Measurements from ENCODE around the gene ABHD16A.

GRCh38 chr6:31707701-31708100, 4.6 kb upstream of the ABHD16A start:
- TF ChIP-seq, protein P1, sequence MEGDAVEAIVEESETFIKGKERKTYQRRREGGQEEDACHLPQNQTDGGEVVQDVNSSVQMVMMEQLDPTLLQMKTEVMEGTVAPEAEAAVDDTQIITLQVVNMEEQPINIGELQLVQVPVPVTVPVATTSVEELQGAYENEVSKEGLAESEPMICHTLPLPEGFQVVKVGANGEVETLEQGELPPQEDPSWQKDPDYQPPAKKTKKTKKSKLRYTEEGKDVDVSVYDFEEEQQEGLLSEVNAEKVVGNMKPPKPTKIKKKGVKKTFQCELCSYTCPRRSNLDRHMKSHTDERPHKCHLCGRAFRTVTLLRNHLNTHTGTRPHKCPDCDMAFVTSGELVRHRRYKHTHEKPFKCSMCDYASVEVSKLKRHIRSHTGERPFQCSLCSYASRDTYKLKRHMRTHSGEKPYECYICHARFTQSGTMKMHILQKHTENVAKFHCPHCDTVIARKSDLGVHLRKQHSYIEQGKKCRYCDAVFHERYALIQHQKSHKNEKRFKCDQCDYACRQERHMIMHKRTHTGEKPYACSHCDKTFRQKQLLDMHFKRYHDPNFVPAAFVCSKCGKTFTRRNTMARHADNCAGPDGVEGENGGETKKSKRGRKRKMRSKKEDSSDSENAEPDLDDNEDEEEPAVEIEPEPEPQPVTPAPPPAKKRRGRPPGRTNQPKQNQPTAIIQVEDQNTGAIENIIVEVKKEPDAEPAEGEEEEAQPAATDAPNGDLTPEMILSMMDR (conservative IDR thresholded peaks at IDR 0.05; ENCODE audit: low read length): no peak
- TF ChIP-seq EZH2phosphoT487 (IDR thresholded peaks at IDR 0.05; ENCODE audit: borderline replicate concordance, low read depth, low read length): no peak

Data from OCI-LY7 (cell line).